Mucosa of rectum (tissue), 2 donors: ENCODE data around the gene BORA.

ENCODE experiments used
- H3K27ac ChIP-seq, 2 donors: one replicate each; pipeline ENCODE4 v1.7.0; 2013; ENCODE audit warnings: inconsistent platforms in 2 of 2, low read depth in 2 of 2, low read length in 2 of 2
- H3K27me3 ChIP-seq, 2 donors: one replicate each; pipeline ENCODE4 v1.7.0; 2013; ENCODE audit warnings: low read length in 2 of 2; ENCODE audit not compliant: control insufficient read depth in 2 of 2, insufficient read depth in 2 of 2
- H3K36me3 ChIP-seq, 2 donors: one replicate each; pipeline ENCODE4 v1.7.0; 2013; ENCODE audit warnings: low read length in 2 of 2; ENCODE audit not compliant: control insufficient read depth in 2 of 2, insufficient read depth in 2 of 2
- H3K4me1 ChIP-seq, 2 donors: one replicate each; pipeline ENCODE4 v1.7.0; 2013; ENCODE audit warnings: low read length in 2 of 2, mild to moderate bottlenecking in 1 of 2; ENCODE audit not compliant: control insufficient read depth in 2 of 2, insufficient read depth in 2 of 2
- H3K4me3 ChIP-seq, 2 donors: one replicate each; pipeline ENCODE4 v1.7.0; 2013; ENCODE audit warnings: low read length in 2 of 2
- H3K9ac ChIP-seq, 2 donors: one replicate each; pipeline ENCODE4 v1.7.0; 2013; ENCODE audit warnings: low read length in 2 of 2, low read depth in 1 of 2, mild to moderate bottlenecking in 1 of 2
- H3K9me3 ChIP-seq, 2 donors: one replicate each; pipeline ENCODE4 v1.7.0; 2013; ENCODE audit warnings: low read length in 2 of 2; ENCODE audit not compliant: control insufficient read depth in 2 of 2
- donor health status: healthy.
- donor health status: Normal muscosa, but diverticular disease.

The BORA gene

GRCh38 chr13:72727417-72728289 lies at the start of gene BORA, which contains the start of gene MZT1:
BORA (plus strand) TSS chr13:72727923; CDS start chr13:72728941, 1,018 bp downstream.
MZT1 (minus strand) TSS chr13:72727629; CDS start chr13:72727602, 27 bp downstream.
- Histone ChIP-seq H3K27ac (peak within 1 kb of the TSS; percentile 62 to 72), H3K36me3 (peaks cover 0 to 10% of the 10 kb centered on the region in 2 donors), H3K4me1 (peaks cover 14 to 17% of the 10 kb centered on the region in 2 donors), H3K4me3 (peak within 1 kb of the TSS; percentile 93 to 97), H3K9me3 (no peaks in the 10 kb centered on the region), H3K27me3 (no peaks in the 10 kb centered on the region), H3K9ac (peak within 1 kb of the TSS; percentile 86 to 89)

GRCh38 chr13:72678312-72678711 lies 49.4 kb upstream of the BORA start:
- Histone ChIP-seq H3K4me3 (no peak overlapping the region), H3K27me3 (no peaks in the 10 kb centered on the region), H3K36me3 (no peaks in the 10 kb centered on the region), H3K9ac (no peak overlapping the region), H3K9me3 (no peaks in the 10 kb centered on the region), H3K27ac (no peak overlapping the region), H3K4me1 (no peaks in the 10 kb centered on the region)

GRCh38 chr13:72680353-72680752 lies 47.4 kb upstream of the BORA start:
- no peaks in the 10 kb centered on the region for H3K9me3 ChIP-seq
- no peak overlapping the region for H3K4me3 ChIP-seq
- no peak overlapping the region for H3K9ac ChIP-seq

GRCh38 chr13:72686766-72687165 lies 41.0 kb upstream of the BORA start:
- Histone ChIP-seq H3K27me3 (no peaks in the 10 kb centered on the region), H3K4me1 (no peaks in the 10 kb centered on the region)

More at GRCh38 chr13:72680353-72680752, 47.4 kb upstream of the BORA start:
- Histone ChIP-seq H3K27ac (no peak overlapping the region), H3K36me3 (no peaks in the 10 kb centered on the region), H3K27me3 (no peaks in the 10 kb centered on the region), H3K4me1 (no peaks in the 10 kb centered on the region)

GRCh38 chr13:72689181-72689696 lies 38.5 kb upstream of the BORA start:
- H3K9me3 ChIP-seq = no peaks in the 10 kb centered on the region
- no peaks in the 10 kb centered on the region for H3K4me1 ChIP-seq
- no peak overlapping the region for H3K4me3 ChIP-seq
- H3K27ac ChIP-seq = no peak overlapping the region
- H3K9ac ChIP-seq = no peak overlapping the region
- H3K27me3 ChIP-seq = no peaks in the 10 kb centered on the region
- no peaks in the 10 kb centered on the region for H3K36me3 ChIP-seq

More at GRCh38 chr13:72686766-72687165, 41.0 kb upstream of the BORA start:
- H3K4me3 ChIP-seq = no peak overlapping the region
- H3K36me3 ChIP-seq = no peaks in the 10 kb centered on the region
- no peaks in the 10 kb centered on the region for H3K9me3 ChIP-seq
- no peak overlapping the region for H3K9ac ChIP-seq
- no peak overlapping the region for H3K27ac ChIP-seq

GRCh38 chr13:72692884-72693514 lies 34.7 kb upstream of the BORA start:
- Histone ChIP-seq H3K36me3 (no peaks in the 10 kb centered on the region), H3K9ac (no peak overlapping the region), H3K9me3 (no peaks in the 10 kb centered on the region), H3K4me1 (no peaks in the 10 kb centered on the region), H3K4me3 (no peak overlapping the region), H3K27me3 (no peaks in the 10 kb centered on the region), H3K27ac (no peak overlapping the region)

GRCh38 chr13:72693832-72694231 lies 33.9 kb upstream of the BORA start:
- no peaks in the 10 kb centered on the region for H3K4me1 ChIP-seq

GRCh38 chr13:72694314-72694713 lies 33.4 kb upstream of the BORA start:
- Histone ChIP-seq H3K4me1 (no peaks in the 10 kb centered on the region), H3K9ac (no peak overlapping the region), H3K4me3 (no peak overlapping the region), H3K9me3 (no peaks in the 10 kb centered on the region), H3K36me3 (no peaks in the 10 kb centered on the region), H3K27ac (no peak overlapping the region), H3K27me3 (no peaks in the 10 kb centered on the region)

More at GRCh38 chr13:72693832-72694231, 33.9 kb upstream of the BORA start:
- H3K36me3 ChIP-seq = no peaks in the 10 kb centered on the region
- no peak overlapping the region for H3K4me3 ChIP-seq
- H3K27ac ChIP-seq = no peak overlapping the region
- H3K9me3 ChIP-seq = no peaks in the 10 kb centered on the region
- no peak overlapping the region for H3K9ac ChIP-seq
- H3K27me3 ChIP-seq = no peaks in the 10 kb centered on the region

GRCh38 chr13:72696579-72696978 lies 31.1 kb upstream of the BORA start:
- no peak overlapping the region for H3K9ac ChIP-seq
- no peaks in the 10 kb centered on the region for H3K4me1 ChIP-seq
- H3K27me3 ChIP-seq = no peaks in the 10 kb centered on the region
- H3K9me3 ChIP-seq = no peaks in the 10 kb centered on the region
- no peak overlapping the region for H3K4me3 ChIP-seq
- no peaks in the 10 kb centered on the region for H3K36me3 ChIP-seq
- H3K27ac ChIP-seq = no peak overlapping the region

- Histone ChIP-seq H3K36me3 (no peaks in the 10 kb centered on the region), H3K4me1 (no peaks in the 10 kb centered on the region), H3K9me3 (no peaks in the 10 kb centered on the region), H3K9ac (no peak overlapping the region), H3K27ac (no peak overlapping the region), H3K4me3 (no peak overlapping the region), H3K27me3 (no peaks in the 10 kb centered on the region)
Measured at GRCh38 chr13:72698164-72698563, 29.6 kb upstream of the BORA start.
